GM10847 (cell line): ENCODE results near the gene GH1.

ENCODE experiments used
- POLR2A ChIP-seq: IDR thresholded peaks from 2 replicates; pipeline ENCODE4 v1.6.1; 2011; ENCODE audit not compliant: insufficient read length; ENCODE audit errors: extremely low read depth

GH1 gene

GRCh38 chr17:63934183-63935112 is 15.8 kb upstream of the GH1 start:
- TF ChIP-seq POLR2A: no peak

- TF ChIP-seq POLR2A: no peak
These were observed 15.0 kb upstream of the GH1 start for GRCh38 chr17:63933598-63933997.

- TF ChIP-seq POLR2A: no peak
These were observed 14.1 kb upstream of the GH1 start for GRCh38 chr17:63932721-63933120.

- TF ChIP-seq POLR2A: peak; percentile 92
These were observed 13.4 kb upstream of the GH1 start, which contains the start of gene CD79B for GRCh38 chr17:63931981-63932561. Gene CD79B (minus strand): TSS chr17:63932331. CDS start chr17:63932261, 70 bp downstream.

- TF ChIP-seq POLR2A: peak; percentile 28
These were observed 12.4 kb upstream of the GH1 start for GRCh38 chr17:63930951-63931575.

- TF ChIP-seq POLR2A: no peak
These were observed 11.5 kb upstream of the GH1 start for GRCh38 chr17:63929860-63930766.

- TF ChIP-seq POLR2A: no peak
These were observed 10.5 kb upstream of the GH1 start for GRCh38 chr17:63928966-63929695.

GRCh38 chr17:63928172-63928666 is 9.6 kb upstream of the GH1 start:
- no peak for TF ChIP-seq POLR2A

GRCh38 chr17:63927464-63928171 is 9.0 kb upstream of the GH1 start:
- TF ChIP-seq POLR2A: no peak

- no peak for TF ChIP-seq POLR2A
These were observed 7.5 kb upstream of the GH1 start for GRCh38 chr17:63926164-63926563.

GRCh38 chr17:63925615-63926014 is 7.0 kb upstream of the GH1 start:
- no peak for TF ChIP-seq POLR2A

- TF ChIP-seq POLR2A: no peak
These were observed 678 bp upstream of the GH1 start for GRCh38 chr17:63919311-63919723.

- TF ChIP-seq POLR2A: no peak
These were observed 334 bp downstream of the GH1 start for GRCh38 chr17:63918305-63918704.
